B cell (primary cell): ENCODE measurements around the gene SP8. TPM values are rescaled to one million over a fixed set of nuclear protein-coding genes. Genes with fewer than 3 reads are reported as not detected.

ENCODE experiments used
- ATAC-seq: fragments of 200-7000 bp; cut with Tn5 transposase; one replicate; pipeline ENCODE4 v1.10.0; 2021; ENCODE audit warnings: low read depth, mild to moderate bottlenecking, moderate number of reproducible peaks, moderate library complexity
- CTCF ChIA-PET: fragments of 350-600 bp; sonication (Branson Sonifier 250); formaldehyde crosslinking; loops from one replicate; lab custom pipeline; 2021; ENCODE audit warnings: antibody characterized with exemption, inconsistent platforms; lab: Charles Lee
- POLR2A ChIA-PET: fragments of 350-600 bp; sonication (Branson Sonifier 250); formaldehyde crosslinking; loops from one replicate; lab custom pipeline; 2021; ENCODE audit warnings: antibody characterized with exemption; lab: Charles Lee
- DNase-seq: peaks from one replicate; pipeline ENCODE4 v3.0.0; 2013
- H2AFZ ChIP-seq: 2 replicates; pipeline ENCODE4 v1.6.1; 2012; ENCODE audit warnings: mild to moderate bottlenecking, low read depth, low read length; ENCODE audit not compliant: insufficient read depth, poor library complexity, severe bottlenecking
- H3K27ac ChIP-seq, 2 donors: 1 replicate in 1 of 2; 2 replicates in 1 of 2; pipeline ENCODE4 v1.5.1; 2012 to 2013; ENCODE audit warnings: low read length in 2 of 2, mild to moderate bottlenecking in 2 of 2, moderate library complexity in 1 of 2
- H3K27me3 ChIP-seq, 4 experiments: fragments of 200-600 bp in 1 of 4; sonication (generic) in 1 of 4; replicated peaks in 1 of 4; 1 replicate in 2 of 4; 2 replicates in 2 of 4; pipeline versions ENCODE4 v1.6.1 to v1.7.0; 2013 to 2016; ENCODE audit warnings: low read length in 3 of 4, mild to moderate bottlenecking in 2 of 4, mixed read lengths in 1 of 4, moderate library complexity in 1 of 4; ENCODE audit not compliant: insufficient read depth in 4 of 4, control insufficient read depth in 3 of 4; ENCODE audit errors: control extremely low read depth in 1 of 4
- H3K36me3 ChIP-seq, 2 experiments: replicated peaks in 1 of 2; 1 replicate in 1 of 2; 2 replicates in 1 of 2; pipeline versions ENCODE4 v1.6.1 to v1.7.1; 2013; ENCODE audit warnings: low read length in 1 of 2; ENCODE audit not compliant: insufficient read depth in 2 of 2, control insufficient read depth in 1 of 2; ENCODE audit errors: control extremely low read depth in 1 of 2, extremely low read depth in 1 of 2
- H3K4me1 ChIP-seq, 2 donors: fragments of 200-600 bp in 1 of 2; sonication (generic) in 1 of 2; 1 replicate in 1 of 2; 2 replicates in 1 of 2; pipeline versions ENCODE4 v1.5.1 to v1.6.1; 2013 to 2017; ENCODE audit warnings: low read length in 2 of 2; ENCODE audit not compliant: control insufficient read depth in 2 of 2, insufficient read depth in 2 of 2
- H3K4me2 ChIP-seq: replicated peaks from 2 replicates; pipeline ENCODE3; 2012; ENCODE audit warnings: mild to moderate bottlenecking, low read depth, low read length; ENCODE audit not compliant: poor library complexity, severe bottlenecking
- H3K4me3 ChIP-seq, 5 experiments: fragments of 200-600 bp in 1 of 5; sonication (generic) in 1 of 5; 1 replicate in 3 of 5; 2 replicates in 2 of 5; pipeline versions ENCODE4 v1.5.1 to v1.7.0; 2011 to 2016; ENCODE audit warnings: low read length in 4 of 5, mild to moderate bottlenecking in 4 of 5, low read depth in 2 of 5, control low read depth in 1 of 5, moderate library complexity in 1 of 5; ENCODE audit not compliant: insufficient read depth in 1 of 5; ENCODE audit errors: control extremely low read depth in 1 of 5, extremely low read depth in 1 of 5
- H3K79me2 ChIP-seq: fragments of 200-600 bp; sonication (generic); one replicate; pipeline ENCODE4 v1.6.0; 2016; ENCODE audit warnings: low read length; ENCODE audit not compliant: control insufficient read depth, insufficient read depth
- H3K9ac ChIP-seq: fragments of 200-600 bp; sonication (generic); 2 replicates; pipeline ENCODE4 v1.6.1; 2017; ENCODE audit warnings: mild to moderate bottlenecking, low read length, moderate library complexity
- H3K9me3 ChIP-seq, 3 donors: one replicate each; pipeline versions ENCODE4 v1.6.1 to v1.7.1; 2013; ENCODE audit warnings: low read length in 2 of 3; ENCODE audit not compliant: control insufficient read depth in 2 of 3, insufficient read depth in 1 of 3; ENCODE audit errors: control extremely low read depth in 1 of 3
- H4K20me1 ChIP-seq: 2 replicates; pipeline ENCODE4 v1.6.0; 2012; ENCODE audit warnings: mild to moderate bottlenecking, low read length; ENCODE audit not compliant: insufficient read depth, control insufficient read depth, poor library complexity, severe bottlenecking
- H3K27ac Mint-ChIP-seq: one replicate; pipeline ENCODE4 v1.8.0; 2021; ENCODE audit warnings: mixed read lengths
- H3K27me3 Mint-ChIP-seq: one replicate; pipeline ENCODE4 v1.8.0; 2021; ENCODE audit warnings: mixed read lengths
- H3K4me1 Mint-ChIP-seq: one replicate; pipeline ENCODE4 v1.8.0; 2021; ENCODE audit warnings: mixed read lengths
- H3K4me3 Mint-ChIP-seq: one replicate; pipeline ENCODE4 v1.8.0; 2021; ENCODE audit warnings: mixed read lengths
- H3K9me3 Mint-ChIP-seq: one replicate; pipeline ENCODE4 v1.8.0; 2022; ENCODE audit warnings: mixed read lengths; ENCODE audit not compliant: insufficient read depth
- CTCF ChIP-seq: fragments of 200-600 bp; IDR thresholded peaks from one replicate; pipeline ENCODE4 v1.8.0; 2022; ENCODE audit warnings: antibody characterized with exemption, mild to moderate bottlenecking
- EZH2 ChIP-seq: IDR thresholded peaks from 2 replicates; pipeline ENCODE4 v1.6.1; 2012; ENCODE audit warnings: borderline replicate concordance, low read depth, mild to moderate bottlenecking, moderate library complexity, low read length; ENCODE audit not compliant: insufficient read depth, poor library complexity, severe bottlenecking
- WGBS: methylation state at CpG from one replicate; pipeline ENCODE4 v1.1.5; 2013; ENCODE audit warnings: missing lambda C conversion rate; ENCODE audit not compliant: insufficient coverage; 5-methylcytosine and 5-hydroxymethylcytosine counted together
- intact Hi-C: fragments of 100-400 bp; cut with micrococcal nuclease; formaldehyde crosslinking; loops from one replicate; pipeline ENCODE4 v1.10.0; 2022
- polyA plus RNA-seq: library from polyadenylated mRNA; depleted of rRNA; stranded (reverse); fragments of >200 nt; gene quantifications from 2 replicates; pipeline ENCODE4 v1.2.3, GENCODE V29; 2012
- total RNA-seq, 2 donors: library from RNA; stranded (reverse); fragments of 120-200 nt in 1 of 2; gene quantifications; 1 replicate in 1 of 2; 2 replicates in 1 of 2; pipeline versions ENCODE4 v1.2.3 to v1.2.4, GENCODE V29; 2013 to 2022

SP8 gene
- total and polyA plus RNA-seq, 2 donors (not counting 1 experiment from before 2014, with no cell fraction given): not detected

GRCh38 chr7:20794676-20795075 lies 8.0 kb upstream of the SP8 start:
- ATAC-seq (no peak), DNase-seq (peak; percentile 18)
- H3K27ac Mint-ChIP-seq: no peak overlapping the region
- no peak overlapping the region for H2AFZ ChIP-seq
- no peak overlapping the region for H3K4me2 ChIP-seq
- ChIA-PET POLR2A (no interaction called here), CTCF (no interaction called here)
- 18% methylated on average over 11 of the region's 13 CpGs for WGBS
- H3K9ac ChIP-seq: no peak overlapping the region
- peaks cover 19% of the 10 kb centered on the region for H3K4me1 Mint-ChIP-seq
- peaks cover 15 to 35% of the 10 kb centered on the region in 2 donors for H3K4me1 ChIP-seq
- no peak overlapping the region for H3K4me3 ChIP-seq
- H3K27me3 Mint-ChIP-seq: peaks cover 75% of the 10 kb centered on the region
- H3K27ac ChIP-seq: no peak overlapping the region
- no peaks in the 10 kb centered on the region for H4K20me1 ChIP-seq
- peaks cover 5 to 40% (median 9%) of the 10 kb centered on the region in 3 donors for H3K9me3 ChIP-seq
- peaks cover 2% of the 10 kb centered on the region for H3K9me3 Mint-ChIP-seq
- TF ChIP-seq CTCF (no peak), EZH2 (no peak)
- peaks cover 4 to 86% (median 73%) of the 10 kb centered on the region in 4 experiments for H3K27me3 ChIP-seq
- intact Hi-C loops: loop anchor here (5.0 to 10.0 kb wide), 2 partner anchors 460 to 1087 kb away; partner anchors contain the start of gene POLR1F
- no peaks in the 10 kb centered on the region for H3K36me3 ChIP-seq
- H3K4me3 Mint-ChIP-seq: no peak overlapping the region
- H3K79me2 ChIP-seq: no peaks in the 10 kb centered on the region

- Histone ChIP-seq H3K4me1 (peaks cover 13 to 33% of the 10 kb centered on the region in 2 donors), H4K20me1 (no peaks in the 10 kb centered on the region), H3K79me2 (no peaks in the 10 kb centered on the region), H3K36me3 (no peaks in the 10 kb centered on the region), H3K9me3 (peaks cover 5 to 41% (median 10%) of the 10 kb centered on the region in 3 donors), H2AFZ (no peak overlapping the region), H3K27ac (no peak overlapping the region), H3K27me3 (peaks cover 4 to 83% (median 76%) of the 10 kb centered on the region in 4 experiments), H3K4me2 (no peak overlapping the region), H3K9ac (no peak overlapping the region), H3K4me3 (no peak overlapping the region)
- ChIA-PET POLR2A (no interaction called here), CTCF (no interaction called here)
- WGBS: 6% methylated on average over 7 of the region's 15 CpGs
- ATAC-seq (no peak), DNase-seq (peak; percentile 26)
- Mint-ChIP-seq H3K27me3 (peaks cover 71% of the 10 kb centered on the region), H3K4me1 (peaks cover 16% of the 10 kb centered on the region), H3K4me3 (no peak overlapping the region), H3K27ac (no peak overlapping the region), H3K9me3 (peaks cover 2% of the 10 kb centered on the region)
- intact Hi-C loops: loop anchor here (10.0 kb wide), 1 partner anchor 461 kb away; no protein-coding TSS in a partner anchor
- TF ChIP-seq CTCF (no peak), EZH2 (no peak)
Observed at GRCh38 chr7:20793694-20794394, 7.2 kb upstream of the SP8 start.
